GM15510 (cell line): ENCODE data around the gene WIPF2.

Experiments used
- POLR2A ChIP-seq: IDR thresholded peaks from 3 replicates; pipeline ENCODE4 v1.6.1; 2011; ENCODE audit warnings: borderline replicate concordance; ENCODE audit not compliant: insufficient read length; ENCODE audit errors: extremely low read depth

The WIPF2 gene

DNA sequence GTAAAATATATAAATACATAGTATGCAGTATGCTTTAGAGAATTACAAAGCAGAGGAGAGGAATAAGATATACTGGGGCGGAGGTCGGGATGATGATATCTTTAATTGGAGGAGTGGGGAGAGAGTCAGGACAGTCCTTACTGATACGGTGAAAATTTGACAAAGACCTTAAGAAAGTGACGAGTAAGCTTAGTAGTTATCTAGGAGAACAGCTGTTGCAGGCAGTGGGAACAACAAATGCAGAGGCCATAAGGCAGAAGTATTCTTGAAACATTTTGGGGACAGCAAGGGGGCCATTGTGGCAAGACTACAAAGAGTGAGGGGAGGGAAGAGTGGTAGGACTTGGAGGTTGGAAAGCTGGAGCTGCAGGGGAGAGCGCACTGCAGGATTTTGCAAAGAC is 46.2 kb downstream of the WIPF2 start:
- no peak for TF ChIP-seq POLR2A

DNA sequence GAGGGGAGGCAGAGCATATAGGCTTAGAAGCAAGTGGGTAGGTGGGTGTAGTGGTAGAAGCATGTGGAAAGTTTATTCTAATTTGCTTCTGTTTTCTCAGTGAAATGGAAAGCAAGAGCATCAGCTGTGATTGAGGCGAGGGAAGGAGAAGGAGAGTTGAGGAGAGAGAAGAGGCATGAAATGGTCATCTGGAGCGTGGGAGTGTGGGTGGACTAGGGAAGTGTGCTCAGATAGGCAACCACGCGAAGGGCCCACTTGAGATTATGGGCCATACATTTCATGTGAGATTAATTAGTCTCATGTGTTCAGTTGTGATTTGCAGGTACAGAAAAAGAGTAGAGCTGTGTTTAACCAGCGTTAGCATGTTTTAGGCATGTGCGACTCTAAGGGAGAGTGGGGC is 47.8 kb downstream of the WIPF2 start:
- no peak for TF ChIP-seq POLR2A

DNA sequence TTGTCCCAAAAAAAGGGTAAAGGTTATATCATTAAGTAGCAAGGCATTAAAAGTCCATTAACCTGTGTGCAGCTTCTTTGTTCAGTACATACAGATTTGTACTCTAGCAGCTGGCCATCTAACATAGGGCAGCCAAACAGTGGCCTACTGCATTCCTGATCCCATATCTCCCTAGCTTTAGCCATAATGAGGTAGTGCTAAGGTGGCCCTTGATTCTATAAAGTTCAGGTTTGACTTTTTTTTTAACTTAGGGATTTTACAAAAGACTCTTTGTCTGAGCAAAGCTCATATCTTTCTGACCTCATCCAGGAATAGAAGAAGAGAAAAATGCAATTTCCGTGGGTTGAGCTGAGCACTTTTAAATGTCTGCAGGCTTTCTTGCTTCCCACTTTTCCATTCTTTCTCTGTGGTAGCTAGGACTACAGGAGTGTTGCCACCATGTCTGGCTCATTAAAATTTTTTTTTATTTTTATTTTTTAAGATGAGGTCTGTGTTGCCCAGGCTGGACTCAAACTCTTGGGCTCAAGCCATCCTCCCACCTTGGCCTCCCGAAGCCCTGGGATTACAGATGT is 49.1 kb downstream of the WIPF2 start:
- no peak for TF ChIP-seq POLR2A

DNA sequence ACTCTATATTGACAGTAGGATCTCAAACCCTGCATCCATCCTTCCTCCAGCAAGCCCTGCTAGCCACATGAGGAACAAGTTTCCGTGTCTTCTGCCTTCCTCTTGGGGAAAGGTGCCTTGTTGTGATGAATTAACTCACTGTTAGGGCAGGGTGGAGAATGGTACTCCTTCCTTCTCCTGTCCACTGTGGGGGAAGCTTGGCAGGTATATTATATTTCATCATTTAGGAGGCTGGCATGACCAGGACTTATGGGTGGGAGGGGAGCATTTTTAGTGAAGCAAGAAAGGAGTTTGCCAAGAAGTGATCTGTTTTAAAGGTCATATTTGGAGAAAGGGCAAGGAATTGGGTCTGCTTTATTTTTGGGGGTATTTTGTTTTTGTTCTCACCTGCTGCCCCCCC is 59.3 kb downstream of the WIPF2 start:
- TF ChIP-seq POLR2A, result no peak

DNA sequence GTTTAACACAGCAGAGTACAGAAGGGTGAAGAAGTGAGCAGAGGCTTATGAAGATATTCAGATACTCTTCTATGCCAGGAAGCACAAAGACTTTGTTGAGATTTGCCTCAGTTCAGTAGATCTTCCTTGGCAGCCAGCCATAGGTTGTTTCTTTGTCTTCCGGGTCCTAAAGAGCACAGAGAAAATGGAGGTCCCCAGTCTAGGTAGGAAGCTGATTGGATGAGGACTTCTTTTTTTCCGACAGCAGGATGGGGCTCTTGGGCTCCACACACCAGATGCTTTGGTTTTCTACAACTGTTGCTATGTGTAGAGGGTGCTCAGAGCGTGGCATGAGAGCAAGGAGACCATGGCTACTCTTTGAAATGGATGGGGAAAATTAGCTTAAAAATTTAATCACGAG is 60.3 kb downstream of the WIPF2 start:
- no peak for TF ChIP-seq POLR2A

DNA sequence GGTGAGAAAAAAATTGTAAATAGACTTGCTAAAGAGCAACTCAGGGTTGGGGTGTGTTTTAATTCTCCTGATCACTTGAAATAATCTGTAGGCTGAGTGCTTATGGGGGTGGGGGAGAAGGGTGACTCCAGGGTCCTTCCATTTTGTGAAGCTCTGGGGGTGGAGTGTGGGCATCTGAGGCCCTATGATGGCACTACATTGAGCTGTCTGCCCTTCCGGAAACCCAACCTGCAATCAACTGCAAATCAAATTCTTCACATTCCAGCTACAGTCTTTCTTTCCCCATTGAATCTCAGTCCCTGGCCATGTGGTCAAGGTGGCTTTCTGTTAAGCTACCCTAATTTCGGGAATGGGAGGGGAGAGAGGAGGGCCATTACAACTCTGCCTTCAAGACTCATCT is 62.6 kb downstream of the WIPF2 start:
- TF ChIP-seq POLR2A, result no peak

DNA sequence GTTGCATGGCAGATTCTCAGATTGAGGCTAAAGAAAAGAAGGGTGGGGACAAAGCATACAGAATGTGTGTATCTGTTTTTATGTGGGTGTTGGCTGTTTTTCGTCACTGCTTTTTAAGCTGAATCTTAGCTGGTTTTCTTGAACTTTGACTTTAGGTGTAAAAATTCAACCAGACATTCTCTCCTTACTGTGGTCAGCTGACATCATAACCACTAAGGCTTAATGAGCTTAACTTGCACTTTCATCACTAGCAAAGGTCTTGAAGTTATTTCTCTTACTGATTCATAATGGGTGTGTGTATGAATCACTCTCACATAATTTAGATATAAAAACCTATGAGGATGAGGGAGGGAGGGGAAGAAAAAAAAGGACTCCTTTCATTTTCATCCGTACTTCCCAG is 64.6 kb downstream of the WIPF2 start:
- no peak for TF ChIP-seq POLR2A

DNA sequence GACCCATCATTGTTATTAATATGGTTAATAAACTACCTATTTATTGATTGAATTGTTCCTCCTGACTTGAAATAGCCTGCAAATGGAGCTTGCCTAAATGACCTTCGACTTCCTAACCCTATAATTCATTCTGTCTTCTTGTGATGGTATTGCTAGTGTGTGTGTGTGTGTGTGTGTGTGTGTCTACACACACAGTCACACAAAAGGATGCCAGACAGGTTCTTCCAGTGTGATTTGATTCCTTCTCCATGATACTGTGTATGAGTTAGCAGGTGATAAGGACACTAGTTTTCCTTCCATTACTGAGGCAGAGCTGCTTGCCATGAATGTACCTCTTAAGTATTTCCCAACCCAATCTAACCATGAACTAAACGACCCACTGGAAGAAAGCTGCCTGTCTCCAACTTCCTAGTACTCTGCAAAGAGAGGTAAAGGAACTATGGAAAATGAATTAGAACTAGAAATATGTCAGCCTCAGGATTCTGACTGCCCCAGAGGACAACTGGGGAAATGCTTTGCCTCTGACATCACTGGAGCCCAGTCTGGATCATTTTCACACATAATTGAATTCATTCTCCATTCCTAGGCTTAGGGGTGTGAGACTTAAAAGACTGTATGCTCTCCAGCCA is 65.1 kb downstream of the WIPF2 start:
- TF ChIP-seq POLR2A, result no peak

DNA sequence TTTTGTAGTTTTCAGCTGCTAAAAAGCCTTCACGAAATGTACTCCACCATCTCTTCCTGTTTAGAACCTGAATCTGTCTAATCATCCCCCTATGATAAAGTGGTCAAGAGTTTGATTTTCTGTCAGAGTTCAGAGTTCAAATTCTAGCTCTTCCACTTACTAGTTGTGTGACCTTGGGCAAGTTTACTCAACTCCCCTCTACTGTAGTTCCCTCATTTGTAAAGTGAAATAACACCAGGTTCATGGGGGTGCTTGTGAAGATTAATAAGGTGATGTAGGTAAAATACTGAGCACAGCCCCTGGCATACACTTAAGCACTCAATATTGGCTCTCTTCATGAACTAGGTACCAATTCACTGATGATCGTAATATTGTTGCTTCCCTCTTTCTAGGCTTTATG is 67.4 kb downstream of the WIPF2 start:
- no peak for TF ChIP-seq POLR2A

DNA sequence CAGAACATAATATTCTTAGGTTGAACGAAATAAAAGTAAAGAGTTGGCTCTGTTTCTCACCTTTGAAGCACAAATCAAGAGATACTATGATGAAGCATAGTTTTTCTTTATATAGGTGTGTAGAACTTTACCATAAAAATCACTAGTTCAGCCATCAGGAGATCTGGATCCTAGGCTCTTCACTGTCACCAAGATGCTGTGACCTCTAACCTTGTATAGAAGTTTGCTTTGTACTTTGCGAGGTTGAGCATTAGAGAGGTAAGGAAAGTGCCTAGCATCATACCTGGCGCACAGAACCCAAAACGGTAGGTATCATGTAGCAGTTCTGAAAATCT is 68.0 kb downstream of the WIPF2 start:
- TF ChIP-seq POLR2A, result no peak

DNA sequence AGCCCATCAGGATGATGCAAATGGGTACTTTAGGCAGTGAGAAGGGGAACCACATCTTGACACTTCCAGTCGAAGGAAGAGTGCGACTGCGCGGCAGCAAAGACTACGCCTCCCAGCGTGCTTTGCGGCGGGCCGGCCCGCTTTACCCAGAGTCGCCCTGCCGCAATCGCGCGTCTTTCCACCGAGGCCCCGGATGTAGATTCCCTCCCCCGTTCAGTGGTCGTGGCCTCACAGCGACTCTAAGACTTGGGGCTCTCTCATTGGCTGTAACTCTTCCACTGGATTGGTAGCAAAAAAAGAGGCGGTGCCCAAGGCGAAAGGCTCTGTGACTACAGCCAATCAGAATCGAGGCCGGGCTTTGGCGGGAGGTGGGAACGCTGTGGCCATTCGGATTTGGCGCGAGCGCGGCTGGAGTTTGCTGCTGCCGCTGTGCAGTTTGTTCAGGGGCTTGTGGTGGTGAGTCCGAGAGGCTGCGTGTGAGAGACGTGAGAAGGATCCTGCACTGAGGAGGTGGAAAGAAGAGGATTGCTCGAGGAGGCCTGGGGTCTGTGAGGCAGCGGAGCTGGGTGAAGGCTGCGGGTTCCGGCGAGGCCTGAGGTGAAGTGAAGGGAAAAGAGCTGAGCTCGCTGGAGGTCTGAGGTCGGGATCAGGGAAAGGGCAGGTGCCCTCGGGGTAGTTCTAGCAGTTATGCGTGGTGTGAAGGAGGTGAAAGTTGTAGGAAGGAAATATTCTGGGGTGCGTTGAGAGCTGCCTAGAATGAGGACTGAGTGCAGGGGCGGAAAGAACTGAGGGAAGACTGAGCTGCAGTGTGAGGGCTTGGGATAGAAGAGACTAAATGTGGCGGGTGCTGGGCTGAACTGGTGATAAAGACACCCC is 68.6 kb downstream of the WIPF2 start, which contains the start of gene CDC6:
CDC6 (plus strand) TSS at position 386 of the 876 bp plus-strand sequence. CDS start 1,542 bp downstream, outside the sequence.
- TF ChIP-seq POLR2A, result peak; percentile 88

DNA sequence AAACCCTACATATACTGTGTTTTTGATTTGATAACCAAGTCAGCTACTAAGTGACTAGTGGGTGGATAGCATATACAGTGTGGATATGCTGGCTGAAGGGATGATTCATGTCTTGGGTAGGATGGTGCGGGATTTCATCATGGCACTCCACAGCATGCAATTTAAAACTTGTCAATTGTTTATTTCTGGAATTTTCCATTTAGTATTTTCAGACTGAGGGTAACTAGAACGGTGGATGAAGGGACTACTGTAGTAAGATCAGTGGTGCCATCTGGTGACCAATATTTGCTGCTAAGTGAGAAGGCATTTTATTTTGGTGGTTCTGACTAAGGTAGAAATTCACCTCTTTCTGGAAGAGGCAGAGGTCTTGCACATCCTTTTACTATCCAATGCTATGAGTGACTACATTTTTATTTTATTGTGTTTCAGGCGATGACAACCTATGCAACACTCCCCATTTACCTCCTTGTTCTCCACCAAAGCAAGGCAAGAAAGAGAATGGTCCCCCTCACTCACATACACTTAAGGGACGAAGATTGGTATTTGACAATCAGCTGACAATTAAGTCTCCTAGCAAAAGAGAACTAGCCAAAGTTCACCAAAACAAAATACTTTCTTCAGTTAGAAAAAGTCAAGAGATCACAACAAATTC is 71.7 kb downstream of the WIPF2 start:
- no peak for TF ChIP-seq POLR2A

DNA sequence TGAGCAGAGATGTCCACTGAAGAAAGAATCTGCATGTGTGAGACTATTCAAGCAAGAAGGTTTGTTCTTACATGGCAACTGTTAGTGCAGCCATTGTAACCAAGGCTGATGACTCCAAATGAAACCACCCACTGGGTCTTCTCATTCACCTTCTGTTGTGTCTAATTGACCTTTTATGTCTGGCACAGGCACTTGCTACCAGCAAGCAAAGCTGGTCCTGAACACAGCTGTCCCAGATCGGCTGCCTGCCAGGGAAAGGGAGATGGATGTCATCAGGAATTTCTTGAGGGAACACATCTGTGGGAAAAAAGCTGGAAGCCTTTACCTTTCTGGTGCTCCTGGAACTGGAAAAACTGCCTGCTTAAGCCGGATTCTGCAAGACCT is 72.2 kb downstream of the WIPF2 start:
- no peak for TF ChIP-seq POLR2A

DNA sequence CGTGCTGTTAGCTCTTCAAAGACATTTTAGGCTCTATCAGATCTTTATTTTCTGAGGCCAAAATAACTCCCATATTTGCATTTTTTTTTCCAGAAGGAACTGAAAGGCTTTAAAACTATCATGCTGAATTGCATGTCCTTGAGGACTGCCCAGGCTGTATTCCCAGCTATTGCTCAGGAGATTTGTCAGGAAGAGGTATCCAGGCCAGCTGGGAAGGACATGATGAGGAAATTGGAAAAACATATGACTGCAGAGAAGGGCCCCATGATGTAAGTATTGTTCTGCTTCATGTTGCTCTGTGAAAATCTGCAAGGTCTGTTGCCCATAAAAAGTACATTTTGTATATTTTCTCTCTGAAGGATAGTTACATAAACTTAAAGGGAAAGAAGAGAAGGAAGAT is 74.3 kb downstream of the WIPF2 start:
- no peak for TF ChIP-seq POLR2A
